ENCODE results near the gene MYRIP.

- TF ChIP-seq TEAD4 (IDR thresholded peaks at IDR 0.05; ENCODE audit: borderline replicate concordance, insufficient read depth) (no peak), SMC3 (IDR thresholded peaks at IDR 0.05; ENCODE audit: low read depth, low read length) (no peak), CTCF (IDR thresholded peaks at IDR 0.05) (no peak), USF2 (IDR thresholded peaks at IDR 0.05; ENCODE audit: borderline replicate concordance, low read depth, low read length) (no peak), POLR2AphosphoS5 (IDR thresholded peaks at IDR 0.05; ENCODE audit: low read depth, low read length) (no peak), MAX (IDR thresholded peaks at IDR 0.05; ENCODE audit: low read depth) (no peak), CHD2 (IDR thresholded peaks at IDR 0.05; ENCODE audit: low read length, partially characterized antibody) (no peak), RFX5 (IDR thresholded peaks at IDR 0.05; ENCODE audit: low read length) (no peak), SIN3A (IDR thresholded peaks at IDR 0.05; ENCODE audit: borderline replicate concordance, low read depth, low read length) (no peak)
Measured at GRCh38 chr3:40012381-40012780, 203.0 kb downstream of the MYRIP start.

Data from SK-N-SH (cell line).